Glutamatergic neuron (in vitro differentiated cells): ENCODE measurements around the gene FAM13C. TPM values are rescaled to one million over a fixed set of nuclear protein-coding genes. Genes with fewer than 3 reads are reported as not detected.

Source experiments
- DNase-seq: peaks from one replicate; pipeline ENCODE4 v3.0.0; 2022
- H3K27ac Mint-ChIP-seq: one replicate; pipeline ENCODE4 v1.8.0; 2020; ENCODE audit warnings: mild to moderate bottlenecking, mixed read lengths, inconsistent platforms; ENCODE audit not compliant: unreplicated experiment
- H3K27me3 Mint-ChIP-seq: one replicate; pipeline ENCODE4 v1.8.0; 2020; ENCODE audit warnings: mild to moderate bottlenecking, moderate library complexity, mixed read lengths, inconsistent platforms; ENCODE audit not compliant: unreplicated experiment
- H3K36me3 Mint-ChIP-seq: one replicate; pipeline ENCODE4 v1.8.0; 2020; ENCODE audit warnings: mild to moderate bottlenecking, mixed read lengths, inconsistent platforms; ENCODE audit not compliant: unreplicated experiment
- H3K4me1 Mint-ChIP-seq: one replicate; pipeline ENCODE4 v1.8.0; 2020; ENCODE audit warnings: mild to moderate bottlenecking, low read depth, mixed read lengths, inconsistent platforms; ENCODE audit not compliant: unreplicated experiment
- H3K4me3 Mint-ChIP-seq: one replicate; pipeline ENCODE4 v1.8.0; 2020; ENCODE audit warnings: mild to moderate bottlenecking, mixed read lengths, inconsistent platforms; ENCODE audit not compliant: unreplicated experiment
- H3K9me3 Mint-ChIP-seq: one replicate; pipeline ENCODE4 v1.8.0; 2020; ENCODE audit warnings: mild to moderate bottlenecking, moderate library complexity, mixed read lengths, inconsistent platforms; ENCODE audit not compliant: unreplicated experiment
- total RNA-seq: library from RNA; stranded (reverse); fragmentation: NEBNext Ultra II Directional; extraction: Animal tissue kit (Norgen Biotek cat#: 25700); gene quantifications from one replicate; pipeline ENCODE4 v1.2.1, GENCODE V29; 2021; ENCODE audit not compliant: unreplicated experiment
- TF ChIP-seq, protein P1 (sequence below): fragments of 200-600 bp; sonication (generic); IDR thresholded peaks from one replicate; pipeline ENCODE4 v1.5.0; 2021; ENCODE audit not compliant: partially characterized antibody, unreplicated experiment

FAM13C gene
- total RNA-seq, 1 donor from 2014 or later, result 17.8 TPM

DNA sequence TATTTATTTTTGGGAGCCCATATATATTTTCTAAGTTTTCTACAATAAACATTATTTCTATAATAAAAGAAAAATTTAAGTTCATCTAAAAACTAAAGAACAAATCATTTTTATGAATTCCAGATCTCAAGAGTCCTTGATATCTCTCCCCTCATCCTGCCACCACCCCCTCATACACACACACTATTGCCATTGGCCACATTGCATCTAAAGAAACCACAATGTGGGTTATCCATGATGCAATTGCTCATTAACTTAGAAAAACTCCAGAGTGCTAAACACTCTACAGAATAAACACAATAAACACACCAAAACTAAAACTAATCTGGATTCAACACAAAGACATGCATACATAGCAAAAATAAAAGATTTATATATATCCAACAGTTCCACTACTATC, 37.8 kb downstream of the FAM13C start:
- Mint-ChIP-seq H3K36me3 (no peaks in the 10 kb centered on the region), H3K27ac (no peak overlapping the region), H3K4me1 (no peaks in the 10 kb centered on the region), H3K4me3 (no peak overlapping the region), H3K9me3 (peaks cover 2% of the 10 kb centered on the region), H3K27me3 (peaks cover 2% of the 10 kb centered on the region)
- TF ChIP-seq, protein P1, sequence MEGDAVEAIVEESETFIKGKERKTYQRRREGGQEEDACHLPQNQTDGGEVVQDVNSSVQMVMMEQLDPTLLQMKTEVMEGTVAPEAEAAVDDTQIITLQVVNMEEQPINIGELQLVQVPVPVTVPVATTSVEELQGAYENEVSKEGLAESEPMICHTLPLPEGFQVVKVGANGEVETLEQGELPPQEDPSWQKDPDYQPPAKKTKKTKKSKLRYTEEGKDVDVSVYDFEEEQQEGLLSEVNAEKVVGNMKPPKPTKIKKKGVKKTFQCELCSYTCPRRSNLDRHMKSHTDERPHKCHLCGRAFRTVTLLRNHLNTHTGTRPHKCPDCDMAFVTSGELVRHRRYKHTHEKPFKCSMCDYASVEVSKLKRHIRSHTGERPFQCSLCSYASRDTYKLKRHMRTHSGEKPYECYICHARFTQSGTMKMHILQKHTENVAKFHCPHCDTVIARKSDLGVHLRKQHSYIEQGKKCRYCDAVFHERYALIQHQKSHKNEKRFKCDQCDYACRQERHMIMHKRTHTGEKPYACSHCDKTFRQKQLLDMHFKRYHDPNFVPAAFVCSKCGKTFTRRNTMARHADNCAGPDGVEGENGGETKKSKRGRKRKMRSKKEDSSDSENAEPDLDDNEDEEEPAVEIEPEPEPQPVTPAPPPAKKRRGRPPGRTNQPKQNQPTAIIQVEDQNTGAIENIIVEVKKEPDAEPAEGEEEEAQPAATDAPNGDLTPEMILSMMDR, result no peak
- no peak for DNase-seq

DNA sequence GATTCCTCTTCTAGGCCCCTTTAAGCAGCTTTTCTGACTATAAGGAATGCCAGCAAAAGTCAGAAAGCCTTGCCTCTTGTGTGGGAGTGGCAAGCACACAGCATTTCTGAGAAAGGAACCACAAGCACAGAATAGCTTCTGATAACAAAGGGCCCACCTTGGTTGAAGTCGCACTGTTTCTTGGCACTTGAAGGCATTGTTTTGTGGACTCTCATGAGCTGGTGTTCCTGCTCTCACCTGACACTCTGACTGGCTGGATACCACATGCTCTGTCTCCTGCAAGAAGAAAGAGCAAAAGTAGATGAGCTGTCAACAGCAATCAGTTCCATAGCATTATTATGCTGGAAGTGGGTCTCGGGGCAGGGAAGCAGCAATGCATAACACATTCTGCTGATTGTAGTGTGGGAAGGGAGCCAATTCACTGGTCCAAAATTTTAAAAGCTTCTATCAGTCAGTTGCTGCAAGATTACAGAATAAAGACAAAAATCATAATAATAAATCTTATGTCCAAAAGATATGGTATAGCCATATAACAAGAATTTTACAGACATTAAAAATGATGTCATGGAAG, 38.4 kb downstream of the FAM13C start:
- Mint-ChIP-seq H3K36me3 (no peaks in the 10 kb centered on the region), H3K27ac (no peak overlapping the region), H3K27me3 (peaks cover 2% of the 10 kb centered on the region), H3K4me3 (no peak overlapping the region), H3K9me3 (peaks cover 3% of the 10 kb centered on the region), H3K4me1 (peaks cover 3% of the 10 kb centered on the region)
- no peak for DNase-seq
- TF ChIP-seq, protein P1, result no peak

DNA sequence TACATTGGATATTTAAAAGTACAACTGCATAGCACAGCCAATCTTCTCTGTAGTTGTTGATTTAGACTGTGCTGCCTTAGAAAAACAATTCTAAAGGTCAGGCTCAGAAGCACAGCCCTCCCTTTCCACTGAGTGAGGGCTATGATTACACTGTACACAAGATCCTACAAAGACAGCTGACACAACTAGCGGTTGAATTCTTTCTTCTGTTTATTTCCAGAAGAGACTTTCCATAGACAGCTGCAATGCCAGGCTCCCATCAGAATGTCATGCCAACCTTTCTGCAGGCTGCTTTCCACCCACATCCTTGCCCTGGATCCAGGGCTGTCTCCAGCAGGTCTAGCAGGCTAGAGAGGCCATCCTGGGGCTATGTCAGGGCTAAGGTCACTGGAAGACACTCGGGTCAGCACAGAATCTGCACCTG, 39.3 kb downstream of the FAM13C start:
- H3K36me3 Mint-ChIP-seq, result no peaks in the 10 kb centered on the region
- H3K4me1 Mint-ChIP-seq, result peaks cover 11% of the 10 kb centered on the region
- peaks cover 2% of the 10 kb centered on the region for H3K27me3 Mint-ChIP-seq
- H3K4me3 Mint-ChIP-seq, result no peak overlapping the region
- DNase-seq, result no peak
- TF ChIP-seq, protein P1, result no peak
- peaks cover 3% of the 10 kb centered on the region for H3K9me3 Mint-ChIP-seq
- H3K27ac Mint-ChIP-seq, result no peak overlapping the region

DNA sequence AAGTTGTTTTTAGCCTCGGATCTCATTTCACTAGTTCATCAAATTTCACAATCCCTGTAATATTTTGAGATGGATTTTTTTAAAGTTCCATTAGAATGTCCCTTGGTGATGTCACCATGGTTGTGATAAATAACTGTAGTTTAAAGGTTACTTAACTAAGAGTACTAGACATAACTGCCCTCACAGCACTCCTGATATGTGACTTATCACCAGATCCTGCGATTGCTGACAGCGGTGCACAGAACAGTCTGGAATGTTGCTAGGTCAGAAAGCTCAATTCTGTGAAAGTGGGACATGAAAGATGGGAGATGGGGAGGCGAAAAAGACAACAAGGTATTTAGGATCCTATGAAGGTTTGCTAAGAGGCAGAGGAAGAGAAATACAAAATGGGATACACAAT, 40.2 kb downstream of the FAM13C start:
- Mint-ChIP-seq H3K4me1 (peaks cover 15% of the 10 kb centered on the region), H3K36me3 (no peaks in the 10 kb centered on the region), H3K4me3 (no peak overlapping the region), H3K9me3 (peaks cover 3% of the 10 kb centered on the region), H3K27ac (no peak overlapping the region), H3K27me3 (peaks cover 2% of the 10 kb centered on the region)
- no peak for DNase-seq
- TF ChIP-seq, protein P1, result no peak

DNA sequence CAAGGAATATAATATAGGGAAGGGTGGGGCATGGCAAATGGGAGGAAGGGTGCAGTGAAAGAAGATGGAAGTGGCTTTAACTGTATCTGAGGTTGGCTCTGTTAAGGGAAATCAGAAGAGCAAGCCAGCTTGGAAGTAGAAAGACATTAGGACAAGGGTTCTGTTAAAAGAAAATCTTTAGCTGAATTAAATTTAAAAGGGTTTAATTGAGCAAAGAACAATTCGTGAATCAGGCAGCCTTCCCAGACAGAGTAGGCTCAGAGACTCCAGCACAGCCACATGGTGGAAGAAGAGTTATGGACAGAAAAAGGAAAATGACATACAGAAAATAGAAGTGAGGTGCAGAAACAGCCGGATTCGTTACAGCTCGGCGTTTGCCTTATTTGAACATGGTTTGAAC, 42.0 kb downstream of the FAM13C start:
- Mint-ChIP-seq H3K9me3 (peaks cover 3% of the 10 kb centered on the region), H3K36me3 (no peaks in the 10 kb centered on the region), H3K27ac (no peak overlapping the region), H3K4me3 (no peak overlapping the region), H3K27me3 (peaks cover 2% of the 10 kb centered on the region), H3K4me1 (peaks cover 19% of the 10 kb centered on the region)
- DNase-seq, result no peak
- TF ChIP-seq, protein P1, result no peak
